GM18870 (cell line): ENCODE data around the gene NIN.

Experiments
- ATAC-seq: cut with Tn5 transposase; IDR thresholded peaks from one replicate; pipeline ENCODE4 v1.9.1; 2021; ENCODE audit warnings: moderate library complexity; ENCODE audit not compliant: unreplicated experiment

NIN gene

GRCh38 chr14:50769863-50770500, 61.0 kb downstream of the NIN start:
- ATAC-seq = no peak

- ATAC-seq = no peak
Measured at GRCh38 chr14:50768680-50769079, 62.3 kb downstream of the NIN start.

- no peak for ATAC-seq
Measured at GRCh38 chr14:50766338-50766886, 64.5 kb downstream of the NIN start.

GRCh38 chr14:50763382-50764007, 67.5 kb downstream of the NIN start:
- ATAC-seq = no peak

DNA sequence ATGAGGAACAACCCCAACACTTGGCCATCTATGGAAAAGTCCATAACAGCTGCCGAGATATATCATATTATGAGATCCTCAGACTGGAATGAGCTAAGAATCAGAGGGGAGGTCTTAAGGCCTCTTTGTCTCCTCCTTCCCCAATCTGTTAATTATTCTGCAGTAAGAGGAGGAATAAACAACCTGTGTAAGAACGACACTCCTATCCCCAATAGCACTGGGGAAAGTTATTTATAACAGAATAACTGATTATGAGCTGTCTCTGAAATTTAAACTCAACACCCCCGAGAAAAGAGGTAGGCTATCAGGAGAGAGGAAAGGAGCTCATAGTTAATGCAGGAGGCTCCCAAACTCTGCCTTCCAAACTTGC, 68.0 kb downstream of the NIN start:
- no peak for ATAC-seq

GRCh38 chr14:50762001-50762930, 68.7 kb downstream of the NIN start:
- peak; percentile 86 for ATAC-seq

- no peak for ATAC-seq
Measured at GRCh38 chr14:50759800-50760543, 71.0 kb downstream of the NIN start.

DNA sequence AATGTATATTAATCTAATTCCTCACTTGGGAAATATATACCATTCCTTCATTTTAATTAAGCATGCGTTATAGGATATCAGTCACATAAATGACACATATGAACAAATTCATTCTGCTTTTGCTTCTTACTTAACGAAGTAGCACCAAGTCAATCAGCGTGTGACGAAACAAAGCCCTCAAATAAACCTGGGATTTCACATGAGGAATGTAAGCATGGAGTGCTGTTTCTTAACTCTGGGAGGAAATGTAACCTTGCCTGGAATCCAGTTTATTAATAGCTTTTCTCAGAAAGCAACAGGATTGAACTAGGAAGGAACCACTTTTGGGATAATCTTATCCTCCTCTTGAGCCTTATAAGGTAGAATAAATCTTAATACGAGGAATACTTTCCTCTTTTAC, 72.0 kb downstream of the NIN start:
- no peak for ATAC-seq

GRCh38 chr14:50758305-50758704, 72.7 kb downstream of the NIN start:
- no peak for ATAC-seq

DNA sequence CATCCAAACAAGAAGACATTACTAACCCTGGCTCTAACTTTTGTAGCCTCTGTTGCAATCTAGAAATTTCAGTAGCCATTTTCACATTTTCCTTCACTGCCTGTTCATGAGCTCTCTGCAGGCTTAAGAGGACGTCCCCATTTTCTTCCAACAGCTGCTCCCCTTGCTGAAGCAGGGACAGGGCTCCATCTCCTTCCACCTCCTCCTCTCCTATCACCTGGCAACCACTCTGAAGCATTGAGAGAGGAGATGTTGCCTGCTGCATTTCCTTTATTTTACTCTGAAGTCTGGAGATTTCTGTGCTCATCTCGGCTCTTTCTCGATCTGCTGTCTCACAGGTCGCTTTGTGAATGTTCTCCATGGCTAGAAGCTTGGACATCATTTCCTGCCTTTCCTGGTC, 73.3 kb downstream of the NIN start:
- ATAC-seq = no peak

GRCh38 chr14:50756300-50756699, 74.7 kb downstream of the NIN start:
- ATAC-seq = no peak

DNA sequence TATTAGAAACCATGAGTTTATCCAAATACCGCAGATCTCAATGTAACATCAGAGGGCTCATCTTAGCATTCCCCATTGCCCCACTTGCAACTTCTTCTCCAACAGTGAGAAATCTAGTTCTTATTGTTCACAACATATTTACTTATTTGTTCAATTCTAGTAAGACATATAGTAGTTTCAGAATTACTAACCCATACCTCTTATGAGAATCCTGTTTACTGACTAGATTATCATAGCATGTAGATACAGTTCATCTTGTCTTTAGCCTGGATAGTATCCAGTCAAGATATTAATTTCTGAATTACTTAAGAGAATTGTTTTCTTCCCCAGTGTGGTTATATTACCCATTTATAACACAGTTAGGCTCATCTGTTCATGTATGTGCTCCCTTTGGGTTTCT, 80.6 kb downstream of the NIN start:
- no peak for ATAC-seq

GRCh38 chr14:50745401-50746058, 85.4 kb downstream of the NIN start:
- ATAC-seq = no peak

GRCh38 chr14:50744231-50744630, 86.7 kb downstream of the NIN start:
- no peak for ATAC-seq

DNA sequence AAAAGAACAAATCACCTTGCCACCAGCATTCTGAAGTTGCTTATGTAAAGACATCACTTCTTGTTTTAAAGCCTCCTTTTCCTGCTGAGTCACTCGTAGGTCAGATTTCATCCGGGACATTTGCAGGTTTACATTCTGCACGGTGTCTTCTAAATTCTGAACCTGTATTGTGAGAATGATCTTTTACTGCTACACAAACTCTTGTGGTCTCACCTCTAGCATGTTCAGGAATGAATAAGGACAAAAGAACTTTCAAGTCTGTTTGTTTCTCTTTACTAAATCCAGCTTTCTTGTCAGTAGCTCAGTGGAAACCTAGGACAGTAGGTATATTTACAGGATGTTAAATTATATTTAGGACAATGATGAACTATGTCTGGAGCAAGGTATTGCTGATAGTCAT, 89.4 kb downstream of the NIN start:
- no peak for ATAC-seq

DNA sequence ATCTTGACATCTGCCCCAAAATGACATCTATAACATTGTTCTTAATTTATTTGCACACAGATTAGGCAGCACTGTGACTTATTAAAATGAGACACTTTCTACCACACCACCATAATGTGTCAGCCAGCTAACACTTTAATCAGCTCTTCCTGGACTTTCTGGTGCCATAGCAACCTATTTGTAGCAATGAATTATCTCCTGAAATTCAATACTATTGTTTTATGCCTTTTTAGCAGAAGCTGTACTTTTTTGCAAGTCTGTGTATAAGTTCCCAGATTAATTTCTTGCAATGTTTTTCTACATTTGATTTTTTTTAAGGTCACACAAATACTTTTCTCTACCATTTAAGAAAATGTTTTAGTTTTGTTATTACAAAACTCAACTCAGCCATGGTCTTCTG, 90.1 kb downstream of the NIN start:
- ATAC-seq = no peak

DNA sequence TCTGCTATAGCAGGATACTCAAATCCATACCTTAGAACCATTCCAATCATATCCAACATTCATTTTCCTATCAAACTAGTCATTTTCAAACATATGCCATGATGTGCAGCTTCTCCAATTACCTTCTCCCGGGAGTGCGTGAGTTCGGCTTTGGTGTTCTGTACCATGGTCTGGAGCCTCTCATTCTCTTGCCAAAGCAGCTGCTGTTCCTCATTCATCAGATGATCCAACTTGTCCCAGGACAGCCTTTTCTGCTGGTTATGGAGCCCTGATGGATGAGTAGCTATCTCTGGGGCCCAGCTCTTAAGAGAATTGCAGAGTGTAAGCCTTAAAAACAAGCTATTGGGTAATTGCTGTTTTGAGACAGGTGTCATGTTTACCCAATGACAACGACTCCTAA, 91.8 kb downstream of the NIN start:
- ATAC-seq = no peak

GRCh38 chr14:50736932-50737419, 94.0 kb downstream of the NIN start:
- peak; percentile 88 for ATAC-seq

GRCh38 chr14:50734950-50735695, 95.8 kb downstream of the NIN start:
- ATAC-seq = no peak

DNA sequence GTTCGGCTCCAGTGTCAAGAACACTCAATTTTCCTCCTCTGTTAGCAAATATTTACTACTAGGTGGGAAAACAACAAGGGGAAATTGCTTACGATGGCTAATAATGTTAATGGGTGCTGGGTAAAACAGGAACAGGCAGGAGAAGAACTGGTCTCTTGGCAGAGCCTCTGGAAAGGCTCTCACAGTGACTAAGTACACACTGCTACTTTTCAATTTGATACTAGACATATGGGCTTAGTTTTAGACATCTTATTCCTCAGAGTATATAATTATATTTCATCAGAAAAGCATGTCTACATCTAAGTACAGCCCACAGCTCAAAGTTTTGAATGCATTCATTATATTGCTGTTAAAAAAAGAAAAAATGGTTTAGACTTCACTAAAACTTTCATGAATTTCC, 97.5 kb downstream of the NIN start:
- ATAC-seq = no peak
